Skin epidermis (tissue), 12 donors: ENCODE results near the gene SERPINB1.
A peak's percentile ranks its signal among the peaks of the same experiment; 100 is the strongest.
"Not testable (repeated sequence)": the region's sequence is repeated elsewhere in the genome, so short reads cannot be mapped to it uniquely, and the experiment has no call there.

Experiments used
- H3K27ac ChIP-seq, 21 experiments: fragments of 200-600 bp; sonication (generic) in 11 of 21; one replicate each; pipeline ENCODE4 v1.5.0; 2020; ENCODE audit warnings: mild to moderate bottlenecking in 3 of 21, inconsistent platforms in 2 of 21, moderate library complexity in 2 of 21
- H3K4me3 ChIP-seq, 7 experiments: fragments of 200-600 bp; sonication (generic) in 2 of 7; one replicate each; pipeline ENCODE4 v1.5.0; 2020; ENCODE audit warnings: inconsistent platforms in 2 of 7, mild to moderate bottlenecking in 2 of 7, moderate library complexity in 1 of 7

The SERPINB1 gene

GRCh38 chr6:2868637-2869036 lies 27.0 kb upstream of the SERPINB1 start:
- Histone ChIP-seq H3K27ac (no peak overlapping the region), H3K4me3 (no peak overlapping the region)

DNA sequence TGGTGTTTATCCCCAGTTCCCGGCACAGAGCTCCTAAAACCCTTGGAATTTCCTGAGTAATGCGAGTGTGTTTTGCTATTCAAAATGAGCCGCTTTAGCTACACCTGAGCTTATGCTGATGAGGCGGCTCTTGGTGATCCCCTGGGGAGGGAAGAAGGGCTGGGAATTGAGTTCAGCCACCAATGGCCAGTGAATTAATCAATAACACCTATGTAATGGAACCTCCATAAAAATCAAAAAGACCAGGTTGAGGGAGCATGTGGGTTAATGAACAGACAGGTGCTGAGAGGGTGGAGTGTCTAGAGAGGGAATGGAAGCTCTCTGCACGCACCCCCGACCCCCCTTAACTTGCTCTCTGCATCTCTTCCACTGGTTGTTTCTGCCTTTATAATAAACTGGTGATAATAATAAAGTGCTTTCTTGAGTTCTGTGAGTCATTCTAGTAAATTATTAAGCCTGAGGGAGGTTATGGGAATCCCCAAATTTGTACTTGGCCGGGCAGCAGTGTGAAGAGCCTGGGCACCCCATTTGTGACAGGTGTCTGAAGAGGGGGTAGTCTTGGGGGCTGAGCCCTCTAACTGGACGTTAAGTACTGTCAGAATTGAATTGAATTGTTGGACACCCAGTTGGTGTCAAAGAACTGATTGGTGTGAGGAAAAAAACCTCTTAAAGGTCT lies 24.6 kb upstream of the SERPINB1 start:
- H3K27ac ChIP-seq = peak overlapping the region in 3 of 21 experiments; percentile 1 to 38 (median 3)
- no peak overlapping the region for H3K4me3 ChIP-seq

DNA sequence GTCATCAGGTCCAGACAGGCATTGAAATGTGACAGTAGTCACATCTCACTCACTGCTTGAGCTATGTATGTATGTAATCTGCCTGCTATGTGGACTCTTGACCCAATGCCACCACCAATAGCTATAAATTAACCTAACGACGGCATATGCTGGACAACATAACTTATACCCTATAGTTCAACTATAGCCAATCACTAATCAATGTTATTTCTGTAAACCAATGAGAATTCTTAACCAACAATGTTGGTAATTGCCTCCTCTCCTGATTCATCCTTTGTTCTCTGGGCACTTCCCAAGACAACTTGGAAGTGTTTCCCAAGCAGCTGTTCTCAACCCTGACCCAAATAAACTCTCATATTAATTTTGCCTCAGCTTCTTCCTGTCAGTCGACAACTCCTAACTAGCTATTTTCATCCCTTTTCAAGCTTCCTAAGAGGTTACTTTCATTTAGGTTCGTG lies 24.1 kb upstream of the SERPINB1 start:
- no peak overlapping the region for H3K4me3 ChIP-seq
- H3K27ac ChIP-seq = peak overlapping the region in 3 of 21 experiments; percentile 1 to 38 (median 3)

- no peak overlapping the region for H3K4me3 ChIP-seq
- H3K27ac ChIP-seq = peak overlapping the region in 1 of 21 experiments; percentile 38
These were observed 23.6 kb upstream of the SERPINB1 start for GRCh38 chr6:2865270-2865669.

DNA sequence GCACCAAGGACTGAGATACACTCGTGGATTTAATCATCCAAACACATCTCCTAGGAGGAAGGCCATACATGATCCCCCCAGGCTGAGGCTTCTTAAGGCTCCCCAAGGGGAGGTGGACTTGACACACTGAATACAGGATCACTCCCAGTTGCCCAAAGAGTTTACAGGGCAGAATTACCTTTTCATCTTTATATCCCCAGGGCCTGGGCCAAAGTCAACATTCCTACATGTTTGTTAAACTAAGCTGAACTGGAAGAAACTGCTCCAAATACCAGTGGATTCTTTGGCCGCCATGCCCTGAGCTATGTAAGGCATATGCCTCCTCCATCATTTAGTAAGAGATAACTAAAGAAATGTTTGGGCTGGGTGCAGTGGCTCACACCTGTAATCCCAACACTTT lies 22.2 kb upstream of the SERPINB1 start:
- peak overlapping the region in 2 of 21 experiments; percentile 61 to 63 for H3K27ac ChIP-seq
- H3K4me3 ChIP-seq = no peak overlapping the region

DNA sequence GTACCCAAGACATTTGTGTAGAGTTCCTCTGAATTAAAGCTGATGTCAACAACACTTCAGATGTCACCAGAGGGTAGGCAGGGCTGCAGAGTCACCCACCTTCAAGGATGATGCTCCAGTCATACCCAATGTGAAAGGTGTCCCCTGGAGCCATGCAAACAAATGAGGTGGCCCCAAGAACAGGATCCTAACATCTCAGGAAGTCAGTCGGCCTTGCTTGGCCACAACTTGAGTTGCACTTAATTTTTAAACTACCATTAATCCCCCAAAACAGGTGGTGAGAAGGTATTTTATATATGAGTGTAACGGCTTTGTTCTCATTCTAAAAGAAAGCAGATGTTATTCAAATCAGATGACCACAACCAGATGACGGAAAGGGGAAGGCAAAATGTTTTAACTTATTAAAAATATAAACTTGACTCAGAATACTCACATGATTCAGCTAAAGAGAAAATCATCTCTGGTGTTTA lies 21.1 kb upstream of the SERPINB1 start:
- Histone ChIP-seq H3K4me3 (no peak overlapping the region), H3K27ac (peak overlapping the region in 6 of 21 experiments; percentile 28 to 63 (median 53))

- H3K27ac ChIP-seq = peak overlapping the region in 7 of 21 experiments; percentile 9 to 63 (median 59)
- no peak overlapping the region for H3K4me3 ChIP-seq
These were observed 20.1 kb upstream of the SERPINB1 start for GRCh38 chr6:2861822-2862164.

DNA sequence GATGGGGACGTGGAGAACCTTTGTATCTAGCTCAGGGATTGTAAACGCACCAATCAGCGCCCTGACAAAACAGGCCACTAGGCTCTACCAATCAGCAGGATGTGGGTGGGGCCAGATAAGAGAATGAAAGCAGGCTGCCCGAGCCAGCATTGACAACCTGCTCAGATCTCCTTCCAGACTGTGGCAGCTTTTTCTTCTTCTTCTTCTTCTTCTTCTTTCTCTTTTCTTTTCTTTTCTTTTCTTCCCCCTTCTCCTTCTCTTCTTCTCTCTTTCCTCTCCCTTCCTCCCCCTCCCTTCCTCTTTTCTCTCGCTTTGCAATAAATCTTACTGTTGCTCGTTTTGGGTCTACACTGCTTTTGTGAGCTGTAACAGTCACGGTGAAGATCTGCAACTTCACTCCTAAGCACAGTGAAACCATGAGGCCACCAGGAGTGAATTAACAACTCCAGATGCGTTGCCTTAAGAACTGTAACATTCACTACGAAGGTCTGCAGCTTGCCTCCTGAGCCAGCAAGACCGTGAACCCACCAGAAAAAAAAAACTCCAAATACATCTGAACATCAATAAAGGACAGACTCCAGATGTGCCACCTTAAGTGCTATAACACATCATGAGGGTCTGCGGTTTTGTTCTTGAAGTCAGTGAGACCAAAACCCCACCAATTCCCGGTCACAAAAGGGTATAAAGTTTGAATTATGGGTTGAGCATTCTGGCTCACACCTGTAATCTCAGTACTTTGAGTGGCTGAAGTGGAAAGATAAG lies 19.6 kb upstream of the SERPINB1 start:
- no peak overlapping the region for H3K4me3 ChIP-seq
- peak overlapping the region in 7 of 21 experiments; percentile 9 to 63 (median 45) for H3K27ac ChIP-seq

- H3K27ac ChIP-seq = peak overlapping the region in 1 of 21 experiments; percentile 84
- not testable (repeated sequence) for H3K4me3 ChIP-seq
These were observed 19.0 kb upstream of the SERPINB1 start for GRCh38 chr6:2860706-2861059.

GRCh38 chr6:2859798-2860705 lies 18.4 kb upstream of the SERPINB1 start:
- H3K27ac ChIP-seq = peak overlapping the region in 8 of 21 experiments; percentile 5 to 98 (median 86)
- not testable (repeated sequence) for H3K4me3 ChIP-seq

DNA sequence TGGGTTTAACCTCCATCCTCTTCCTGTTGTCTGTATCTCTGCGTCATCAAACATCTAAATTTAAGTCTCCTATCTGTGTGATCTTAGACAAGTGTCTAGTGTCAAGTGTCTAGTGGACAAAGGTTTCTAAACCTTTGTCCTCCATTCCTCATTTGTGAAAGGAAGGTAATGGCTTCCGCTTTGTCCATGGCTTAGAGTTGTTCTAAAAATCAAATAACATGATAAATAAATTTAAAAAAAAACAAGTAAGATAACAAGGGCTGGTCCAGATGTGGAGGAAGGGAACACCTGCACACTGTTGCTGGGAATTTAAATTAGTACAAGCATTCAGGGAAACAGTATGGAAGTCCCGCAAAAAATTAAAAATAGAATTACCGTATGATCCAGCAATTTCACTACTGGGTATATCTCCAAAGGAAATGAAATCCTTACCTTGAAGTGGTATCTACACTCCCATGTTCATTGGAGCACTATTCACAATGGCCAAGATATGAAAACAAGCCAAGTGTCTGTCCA lies 17.6 kb upstream of the SERPINB1 start:
- no peak overlapping the region for H3K4me3 ChIP-seq
- H3K27ac ChIP-seq = peak overlapping the region in 16 of 21 experiments; percentile 57 to 98 (median 81)

DNA sequence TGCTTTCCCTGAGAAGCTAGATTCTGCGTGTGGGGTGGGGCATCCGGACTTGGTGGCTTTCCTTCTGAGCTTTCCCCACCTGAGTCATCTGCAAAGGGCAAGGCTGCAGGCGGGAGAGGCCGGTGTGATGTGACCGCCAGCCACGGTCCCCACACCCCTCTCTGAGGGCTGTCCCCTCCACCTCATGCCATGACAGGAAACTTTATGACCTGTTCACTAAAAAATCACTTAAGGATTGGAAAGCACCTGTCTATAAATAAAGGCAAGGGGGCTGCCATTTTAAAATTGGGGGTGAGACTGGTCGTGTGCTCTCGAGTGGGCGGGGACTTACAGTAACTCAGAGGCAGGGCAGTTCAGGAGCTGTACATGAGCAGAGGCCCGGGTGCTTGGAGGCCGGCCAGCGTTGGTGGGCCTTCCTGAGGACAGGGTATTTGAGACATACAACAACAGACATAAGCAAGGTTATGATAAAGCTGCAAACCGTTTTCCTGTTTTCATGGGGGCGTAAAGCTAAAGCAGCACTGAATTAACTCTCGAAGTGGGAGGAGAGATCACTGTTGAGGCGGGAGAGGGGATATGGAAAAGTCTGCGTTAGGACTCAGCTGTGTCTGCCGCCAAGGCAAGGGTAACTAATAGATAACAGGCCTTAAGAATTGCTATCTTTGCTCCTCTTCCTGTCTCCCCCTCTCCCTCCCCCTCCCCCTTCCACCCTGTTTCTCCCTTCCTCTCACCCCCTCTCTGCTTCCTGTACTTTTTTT lies 16.1 kb upstream of the SERPINB1 start:
- H3K27ac ChIP-seq = peak overlapping the region in 20 of 21 experiments; percentile 29 to 98 (median 76)
- H3K4me3 ChIP-seq = no peak overlapping the region

- H3K27ac ChIP-seq = peak overlapping the region in 19 of 21 experiments; percentile 29 to 98 (median 76)
- no peak overlapping the region for H3K4me3 ChIP-seq
These were observed 15.5 kb upstream of the SERPINB1 start for GRCh38 chr6:2857185-2857579.

GRCh38 chr6:2855061-2855519 lies 13.4 kb upstream of the SERPINB1 start:
- no peak overlapping the region for H3K4me3 ChIP-seq

GRCh38 chr6:2854396-2854982 lies 12.8 kb upstream of the SERPINB1 start:
- Histone ChIP-seq H3K27ac (peak overlapping the region; percentile 1 to 98 (median 71)), H3K4me3 (peak overlapping the region in 5 of 7 experiments; percentile 21 to 40 (median 31))

More at GRCh38 chr6:2855061-2855519, 13.4 kb upstream of the SERPINB1 start:
- peak overlapping the region in 19 of 21 experiments; percentile 1 to 98 (median 73) for H3K27ac ChIP-seq

GRCh38 chr6:2853769-2854395 lies 12.2 kb upstream of the SERPINB1 start:
- H3K4me3 ChIP-seq = peak overlapping the region in 6 of 7 experiments; percentile 14 to 40 (median 27)

GRCh38 chr6:2853378-2853768 lies 11.7 kb upstream of the SERPINB1 start:
- Histone ChIP-seq H3K27ac (peak overlapping the region in 20 of 21 experiments; percentile 1 to 98 (median 72)), H3K4me3 (peak overlapping the region in 2 of 7 experiments; percentile 31 to 40)

More at GRCh38 chr6:2853769-2854395, 12.2 kb upstream of the SERPINB1 start:
- peak overlapping the region; percentile 1 to 98 (median 71) for H3K27ac ChIP-seq

DNA sequence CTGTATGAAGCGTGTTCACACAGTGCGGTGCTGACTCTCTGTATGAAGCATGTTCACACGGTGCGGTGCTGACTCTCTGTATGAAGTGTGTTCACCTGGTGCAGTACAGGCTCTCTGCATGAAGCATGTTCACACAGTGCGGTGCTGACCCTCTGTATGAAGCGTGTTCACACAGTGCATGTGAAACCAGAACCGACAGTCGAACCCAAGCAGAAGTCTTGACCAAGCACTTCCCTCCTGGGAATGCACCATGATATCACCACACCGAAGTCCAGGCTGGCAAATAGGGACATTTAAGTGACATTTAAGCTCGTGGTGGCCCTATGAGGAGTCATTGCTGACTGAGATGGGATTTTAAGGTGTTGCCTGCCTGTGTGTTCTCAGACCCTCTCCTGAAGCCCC lies 11.3 kb upstream of the SERPINB1 start:
- Histone ChIP-seq H3K4me3 (no peak overlapping the region), H3K27ac (peak overlapping the region in 14 of 21 experiments; percentile 21 to 98 (median 76))
